Tibial nerve (tissue), 4 donors: ENCODE data around the gene TMEM9. TPM values are rescaled to one million over a fixed set of nuclear protein-coding genes. Genes with fewer than 3 reads are reported as not detected.
A peak's percentile ranks its signal among the peaks of the same experiment; 100 is the strongest.

Experiments used
- DNase-seq, 2 donors: peaks; one replicate each; pipeline ENCODE4 v3.0.0-alpha.2; 2019; ENCODE audit warnings: low spot score in 2 of 2
- H3K27ac ChIP-seq, 4 donors: fragments of 200-600 bp; sonication (generic) in 3 of 4; one replicate each; pipeline ENCODE4 v1.5.1; 2017 to 2019; ENCODE audit warnings: mild to moderate bottlenecking in 1 of 4
- H3K27me3 ChIP-seq, 2 donors: fragments of 200-600 bp; sonication (generic) in 1 of 2; one replicate each; pipeline versions ENCODE4 v1.5.1 to v1.6.0; 2017 to 2019
- H3K36me3 ChIP-seq, 3 donors: fragments of 200-600 bp; sonication (generic); one replicate each; pipeline ENCODE4 v1.5.1; 2018 to 2019
- H3K4me1 ChIP-seq, 4 donors: fragments of 200-600 bp; sonication (generic) in 3 of 4; one replicate each; pipeline ENCODE4 v1.5.1; 2017 to 2019
- H3K4me3 ChIP-seq, 4 donors: fragments of 200-600 bp; sonication (generic) in 3 of 4; one replicate each; pipeline ENCODE4 v1.5.1; 2017 to 2019; ENCODE audit warnings: mild to moderate bottlenecking in 1 of 4, moderate library complexity in 1 of 4
- H3K9me3 ChIP-seq, 4 donors: fragments of 200-600 bp; sonication (generic) in 3 of 4; one replicate each; pipeline ENCODE4 v1.5.1; 2017 to 2019
- CTCF ChIP-seq, 5 experiments: fragments of 200-600 bp in 3 of 5; fragments of 450-650 bp in 2 of 5; sonication (generic) in 3 of 5; IDR thresholded peaks; one replicate each; pipeline ENCODE4 v1.5.1; 2016 to 2019; ENCODE audit warnings: antibody characterized with exemption in 5 of 5, mild to moderate bottlenecking in 3 of 5, moderate library complexity in 2 of 5
- EP300 ChIP-seq, 2 donors: sonication (generic); formaldehyde crosslinking; IDR thresholded peaks; one replicate each; pipeline ENCODE4 v1.6.1; 2017; ENCODE audit warnings: antibody characterized with exemption in 2 of 2, mild to moderate bottlenecking in 1 of 2
- POLR2A ChIP-seq, 2 donors: fragments of 450-650 bp; IDR thresholded peaks; one replicate each; pipeline ENCODE4 v1.6.1; 2017; ENCODE audit warnings: antibody characterized with exemption in 2 of 2, mild to moderate bottlenecking in 2 of 2, moderate library complexity in 2 of 2
- WGBS, 2 donors: methylation state at CpG; one replicate each; pipeline ENCODE4 v1.1.5; 2018; 5-methylcytosine and 5-hydroxymethylcytosine counted together
- total RNA-seq, 4 donors: library from RNA; depleted of rRNA; stranded (reverse); fragments of >200 nt; gene quantifications; one replicate each; pipeline ENCODE4 v1.1.0, GENCODE V29; 2016

Gene TMEM9
- total RNA-seq, 4 donors from 2014 or later = 57.9 to 73.9 (median 66.3) TPM

- no peak for DNase-seq
- no peak overlapping the region for H3K4me3 ChIP-seq
- no peaks in the 10 kb centered on the region for H3K36me3 ChIP-seq
- peaks cover 0 to 15% of the 10 kb centered on the region in 2 donors for H3K27me3 ChIP-seq
- H3K4me1 ChIP-seq = peaks cover 0 to 8% (median 0%) of the 10 kb centered on the region in 4 donors
- no peak overlapping the region for H3K27ac ChIP-seq
- TF ChIP-seq POLR2A (IDR thresholded peaks at IDR 0.05) (no peak), CTCF (IDR thresholded peaks at IDR 0.05) (no peak), EP300 (IDR thresholded peaks at IDR 0.05) (no peak)
- WGBS, 2 donors = 92 to 96% methylated on average over 1 of the region's 1 CpG
- no peaks in the 10 kb centered on the region for H3K9me3 ChIP-seq
Observed at GRCh38 chr1:201123866-201124265, 30.4 kb downstream of the TMEM9 start.

- peaks cover 0 to 15% of the 10 kb centered on the region in 2 donors for H3K27me3 ChIP-seq
- H3K9me3 ChIP-seq = no peaks in the 10 kb centered on the region
- TF ChIP-seq EP300 (IDR thresholded peaks at IDR 0.05) (no peak), POLR2A (IDR thresholded peaks at IDR 0.05) (no peak), CTCF (IDR thresholded peaks at IDR 0.05) (no peak)
- 88 to 89% methylated on average over 10 of the region's 10 CpGs for WGBS, 2 donors
- no peak overlapping the region for H3K4me3 ChIP-seq
- no peaks in the 10 kb centered on the region for H3K36me3 ChIP-seq
- no peak overlapping the region for H3K27ac ChIP-seq
- DNase-seq = no peak
- H3K4me1 ChIP-seq = peaks cover 0 to 8% (median 0%) of the 10 kb centered on the region in 4 donors
Observed at GRCh38 chr1:201122321-201122957, 31.8 kb downstream of the TMEM9 start.

- no peaks in the 10 kb centered on the region for H3K9me3 ChIP-seq
- H3K27ac ChIP-seq = no peak overlapping the region
- no peak overlapping the region for H3K4me3 ChIP-seq
- H3K36me3 ChIP-seq = no peaks in the 10 kb centered on the region
- peaks cover 0 to 16% (median 0%) of the 10 kb centered on the region in 4 donors for H3K4me1 ChIP-seq
- 37 to 49% methylated on average over 14 of the region's 14 CpGs for WGBS, 2 donors
- peaks cover 0 to 24% of the 10 kb centered on the region in 2 donors for H3K27me3 ChIP-seq
- TF ChIP-seq EP300 (IDR thresholded peaks at IDR 0.05) (no peak), CTCF (IDR thresholded peaks at IDR 0.05) (peak; percentile 21 to 45 (median 28))
- peak in 1 of 2 donors; percentile 26 for DNase-seq
Observed at GRCh38 chr1:201119206-201120197, 34.8 kb downstream of the TMEM9 start.

- H3K9me3 ChIP-seq = no peaks in the 10 kb centered on the region
- H3K27me3 ChIP-seq = peaks cover 0 to 27% of the 10 kb centered on the region in 2 donors
- H3K4me1 ChIP-seq = peaks cover 0 to 23% (median 1%) of the 10 kb centered on the region in 4 donors
- no peak for DNase-seq
- no peak overlapping the region for H3K4me3 ChIP-seq
- H3K27ac ChIP-seq = no peak overlapping the region
- TF ChIP-seq CTCF (IDR thresholded peaks at IDR 0.05) = no peak
- no peak for TF ChIP-seq POLR2A (IDR thresholded peaks at IDR 0.05)
- TF ChIP-seq EP300 (IDR thresholded peaks at IDR 0.05) = no peak
- H3K36me3 ChIP-seq = no peaks in the 10 kb centered on the region
- 91 to 98% methylated on average over 2 of the region's 2 CpGs for WGBS, 2 donors
Observed at GRCh38 chr1:201116091-201116490, 38.2 kb downstream of the TMEM9 start.
